HG02642 (cell line): ENCODE measurements around the gene SMOC2.

Source experiments
- ATAC-seq: cut with Tn5 transposase; IDR thresholded peaks from one replicate; pipeline ENCODE4 v1.9.1; 2021; ENCODE audit warnings: mild to moderate bottlenecking; ENCODE audit not compliant: unreplicated experiment, poor library complexity

Gene SMOC2

DNA sequence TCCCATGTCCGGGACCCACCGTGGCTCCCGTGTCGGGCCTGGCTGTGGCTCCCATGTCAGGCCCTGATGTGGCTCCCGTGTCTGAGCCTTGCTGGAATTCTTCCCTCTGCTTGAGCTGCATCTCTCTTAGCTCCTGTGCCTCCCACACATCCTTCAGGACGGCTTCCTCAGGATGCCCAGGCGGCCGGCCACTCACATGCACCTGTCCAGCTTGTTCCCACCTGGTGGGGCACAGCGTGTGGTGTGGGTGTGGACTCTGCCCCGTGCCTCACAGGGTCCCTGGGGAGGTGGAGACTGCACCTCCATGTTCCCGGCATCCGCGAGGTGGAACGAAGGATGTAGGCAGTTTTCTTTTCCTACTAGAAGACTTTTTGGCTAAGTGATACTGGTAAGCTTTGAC, 170.7 kb downstream of the SMOC2 start:
- no peak for ATAC-seq

DNA sequence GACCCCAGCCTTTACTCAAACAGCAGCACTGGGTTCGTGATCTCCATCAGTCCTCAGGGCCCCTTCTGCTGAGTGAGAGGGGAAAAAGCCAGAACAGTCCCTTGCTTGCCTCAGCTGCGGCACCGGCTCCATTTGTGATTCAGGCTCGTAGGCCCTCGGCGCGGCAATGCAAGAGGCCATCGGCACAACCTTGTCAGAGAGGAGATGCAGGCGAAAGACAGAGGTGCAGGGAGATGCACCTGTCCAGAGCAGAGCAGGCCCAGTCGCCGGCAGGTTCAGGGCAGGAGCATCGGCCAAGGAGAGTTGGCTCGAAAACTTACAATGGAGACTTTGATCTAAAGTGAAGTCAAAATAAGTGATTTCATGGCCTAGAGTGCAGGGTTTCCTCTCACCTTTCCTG, 171.6 kb downstream of the SMOC2 start:
- ATAC-seq: no peak

- ATAC-seq: no peak
Measured at GRCh38 chr6:168615837-168616236, 174.9 kb downstream of the SMOC2 start.

DNA sequence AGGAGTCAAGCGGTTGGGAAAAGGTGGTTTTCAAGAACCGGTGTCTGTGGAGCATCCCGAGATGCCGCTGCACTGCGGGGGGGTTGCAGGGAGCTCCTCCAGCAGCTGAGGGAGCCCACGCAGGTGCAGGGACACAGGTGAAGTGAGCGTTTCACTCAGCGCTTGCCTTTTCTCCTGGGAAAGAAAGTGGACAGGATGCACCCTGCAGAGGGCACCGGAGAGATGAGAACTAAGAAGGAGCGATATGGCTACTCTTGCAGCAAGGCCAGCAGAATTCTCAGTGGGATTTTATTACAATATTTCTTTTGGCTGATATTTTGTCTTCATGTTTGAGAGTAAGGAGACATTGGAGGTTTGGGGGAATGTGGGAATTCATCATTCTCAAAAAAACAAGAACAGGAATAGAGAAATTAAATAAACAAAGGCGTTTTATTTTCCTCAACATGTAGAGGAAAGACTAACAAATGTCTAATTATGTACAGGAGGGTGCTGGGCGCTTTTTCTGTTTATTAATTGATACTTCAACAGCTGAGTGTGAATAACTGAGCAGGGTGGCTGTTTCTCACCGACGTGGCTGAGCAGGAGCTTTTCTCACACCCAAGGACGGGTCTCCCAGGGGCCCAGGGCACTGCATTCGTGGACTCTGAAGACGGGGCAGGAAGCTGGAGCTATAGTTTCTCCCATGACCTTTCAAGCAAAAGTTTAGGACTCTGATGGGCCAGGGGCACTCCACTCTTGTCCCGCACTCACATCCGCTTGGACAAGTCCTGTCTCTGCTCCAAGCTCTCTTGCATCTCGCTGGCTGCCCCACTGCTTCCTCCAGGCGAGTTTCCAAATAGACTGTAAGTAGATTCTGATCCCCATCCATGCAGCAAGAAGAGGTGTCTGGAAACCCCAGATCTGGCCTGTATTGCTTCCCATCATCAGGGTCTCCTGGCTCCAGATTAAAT, 176.1 kb downstream of the SMOC2 start:
- ATAC-seq: no peak

DNA sequence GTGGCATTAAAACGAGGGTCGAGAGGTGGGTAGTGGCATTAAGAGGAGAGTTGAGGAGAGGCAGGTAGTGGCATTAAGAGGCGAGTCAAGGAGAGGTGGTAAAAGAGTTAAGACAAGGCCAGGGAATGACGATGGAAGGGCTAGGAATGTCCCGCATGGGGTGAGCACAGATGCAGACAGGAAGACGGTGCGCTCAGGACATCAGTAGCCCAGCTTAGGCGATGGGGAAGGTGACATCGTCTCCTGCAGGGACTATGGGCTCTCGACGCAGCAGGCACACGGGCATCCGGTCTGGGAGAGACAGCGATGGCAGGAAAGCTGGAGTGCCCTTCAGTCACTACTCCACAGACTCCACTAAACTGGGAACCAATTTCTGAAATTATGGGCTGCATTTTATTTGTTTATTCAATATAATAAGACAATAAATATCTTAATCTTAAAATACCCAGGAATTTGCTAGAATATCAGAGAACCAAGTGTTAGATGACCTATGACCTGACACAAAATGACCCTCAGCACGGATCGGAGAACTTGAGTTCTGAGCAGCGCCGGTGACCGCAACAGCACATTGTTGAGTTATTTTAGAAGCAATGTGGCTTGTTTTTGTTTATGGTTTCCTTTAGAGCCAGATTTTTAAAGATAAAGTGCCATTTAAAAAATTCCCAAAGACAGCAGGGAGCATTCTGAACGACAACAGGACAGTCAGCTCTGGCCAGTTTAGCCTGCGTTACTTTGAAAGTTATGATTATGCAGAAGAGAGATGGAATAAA, 177.7 kb downstream of the SMOC2 start:
- no peak for ATAC-seq

- no peak for ATAC-seq
Measured at GRCh38 chr6:168619560-168620314, 178.8 kb downstream of the SMOC2 start.

DNA sequence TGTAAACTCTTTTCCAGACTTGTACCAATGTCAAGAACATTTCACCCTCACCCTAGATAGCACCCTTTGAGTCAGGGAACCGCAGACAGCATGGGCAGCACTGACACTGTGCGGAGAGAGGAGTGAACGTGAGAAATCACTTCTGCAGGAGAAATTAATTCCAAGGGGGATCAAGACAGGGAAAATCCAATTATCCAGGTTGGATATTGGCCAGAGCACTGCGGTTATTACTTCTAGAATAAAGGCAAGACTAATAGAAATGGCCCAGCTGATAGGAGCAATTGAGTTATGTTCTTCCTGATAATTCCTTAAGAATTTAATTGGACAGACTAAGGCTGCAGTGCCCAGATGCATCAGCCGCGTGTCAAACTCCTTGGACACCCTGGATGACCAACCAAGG, 179.6 kb downstream of the SMOC2 start:
- ATAC-seq: no peak

DNA sequence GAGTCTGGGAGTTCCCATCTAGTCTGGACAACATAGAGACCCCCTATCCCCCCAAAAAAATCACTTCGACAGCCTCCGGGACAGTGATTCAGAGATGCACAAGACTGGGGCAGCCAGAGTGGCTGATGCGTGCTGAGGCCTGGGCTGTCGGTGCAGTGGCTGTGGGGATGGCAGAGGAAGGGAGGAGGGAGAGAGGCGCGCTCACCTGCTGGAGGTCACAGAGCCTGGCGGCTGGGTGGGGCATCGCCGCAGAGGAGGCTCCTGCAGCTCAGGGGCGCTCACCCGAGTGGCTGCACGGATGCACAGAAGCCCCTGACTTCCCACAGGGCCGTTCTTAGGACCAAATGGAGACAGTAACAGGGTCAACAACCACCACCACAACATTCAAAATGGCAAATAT, 182.8 kb downstream of the SMOC2 start:
- ATAC-seq: no peak

DNA sequence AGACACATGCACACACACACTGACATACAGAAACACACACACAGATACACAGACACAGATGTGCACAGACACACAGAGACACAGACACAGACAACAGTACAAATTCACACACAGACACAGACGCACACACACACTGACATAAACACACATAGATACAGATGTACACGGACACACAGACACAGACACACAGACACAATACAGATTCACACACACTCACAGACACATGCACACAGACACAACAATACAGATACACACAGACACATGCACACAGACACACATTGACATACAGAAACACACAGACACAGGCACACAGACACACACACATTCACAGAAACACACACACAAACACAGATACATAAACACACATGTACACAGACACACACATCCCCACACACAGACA, 183.6 kb downstream of the SMOC2 start:
- ATAC-seq: no peak

GRCh38 chr6:168624948-168625347, 184.0 kb downstream of the SMOC2 start:
- ATAC-seq: no peak

DNA sequence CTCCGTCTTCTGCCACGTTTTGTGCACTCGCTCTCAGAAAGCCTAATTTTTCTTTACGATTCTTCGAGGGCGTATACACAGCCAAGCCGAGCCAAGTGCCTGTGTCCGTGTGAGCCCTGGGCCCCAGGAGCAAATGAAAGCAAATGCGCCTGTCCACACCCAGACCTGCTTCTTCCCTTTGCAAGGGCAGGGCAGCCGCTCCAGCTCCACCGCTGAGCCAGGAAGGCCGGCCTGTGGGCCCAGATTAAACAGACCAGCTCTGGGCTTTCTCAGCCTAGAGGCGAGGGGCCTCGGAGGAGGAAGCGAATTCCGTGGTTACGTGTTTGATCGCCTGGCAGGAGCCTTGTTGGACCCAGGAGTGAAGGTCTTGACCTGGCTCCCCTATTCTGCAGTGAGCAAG, 184.6 kb downstream of the SMOC2 start:
- no peak for ATAC-seq

DNA sequence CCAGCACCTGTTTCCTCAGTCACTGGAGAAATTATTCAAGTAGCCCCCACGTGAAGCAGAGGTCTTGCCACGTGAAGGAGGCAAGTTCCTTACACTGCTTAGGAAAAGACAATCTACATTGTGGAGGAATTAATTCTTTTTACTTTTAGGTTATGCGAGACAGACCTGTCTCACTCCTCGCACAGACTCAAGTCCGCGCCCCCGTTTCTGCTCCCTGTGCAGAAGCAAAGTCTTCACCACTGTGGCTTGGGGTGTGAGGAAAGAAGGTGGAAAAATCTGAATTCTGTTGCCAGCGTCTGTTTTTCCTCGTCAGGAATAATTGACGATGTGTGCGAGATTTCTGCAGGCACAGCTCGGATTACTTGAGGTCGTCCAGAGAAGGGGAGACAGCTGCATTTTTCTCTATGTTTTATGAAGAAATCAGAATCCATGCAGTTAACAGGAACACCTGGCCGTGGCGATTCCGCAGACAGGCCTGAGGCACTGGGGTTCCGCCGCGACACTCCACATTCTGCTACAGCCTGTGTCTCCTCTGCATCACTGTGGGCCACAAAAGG, 185.1 kb downstream of the SMOC2 start:
- ATAC-seq: no peak

DNA sequence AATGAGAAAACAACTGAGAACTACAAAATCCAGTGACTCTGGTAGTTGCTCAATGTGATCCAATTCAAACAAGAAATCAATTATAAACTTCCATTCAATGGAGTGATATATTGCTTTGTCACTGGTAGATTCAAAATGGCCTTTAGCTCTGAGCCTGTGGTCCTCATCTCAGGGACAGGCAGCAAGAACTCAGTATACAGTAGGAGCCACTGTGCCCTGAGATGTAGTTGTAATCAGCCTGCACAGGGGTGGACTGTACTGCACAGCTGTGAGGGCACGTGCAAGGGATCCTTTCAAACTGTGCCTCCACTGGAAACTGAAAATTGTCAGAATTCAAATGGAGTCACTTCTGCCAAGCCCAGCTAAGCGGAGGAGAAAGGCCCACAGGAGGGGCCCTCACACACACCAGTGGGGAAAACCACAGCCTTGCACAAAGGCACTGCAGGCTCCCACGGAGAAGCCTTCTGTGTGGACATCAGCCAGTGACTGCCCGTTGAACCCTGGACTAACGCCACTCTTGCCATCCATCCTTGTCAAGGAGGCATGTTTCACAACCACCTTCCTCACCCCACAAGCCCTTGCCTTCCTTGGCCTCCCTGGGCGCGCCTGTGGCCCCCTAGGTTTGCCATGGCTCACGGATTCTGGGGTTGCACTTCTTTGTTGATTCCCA, 186.7 kb downstream of the SMOC2 start:
- no peak for ATAC-seq

GRCh38 chr6:168628176-168628553, 187.2 kb downstream of the SMOC2 start:
- no peak for ATAC-seq

GRCh38 chr6:168628732-168629245, 187.8 kb downstream of the SMOC2 start:
- ATAC-seq: no peak

GRCh38 chr6:168631564-168631963, 190.6 kb downstream of the SMOC2 start:
- no peak for ATAC-seq

GRCh38 chr6:168632694-168633093, 191.7 kb downstream of the SMOC2 start:
- ATAC-seq: no peak

DNA sequence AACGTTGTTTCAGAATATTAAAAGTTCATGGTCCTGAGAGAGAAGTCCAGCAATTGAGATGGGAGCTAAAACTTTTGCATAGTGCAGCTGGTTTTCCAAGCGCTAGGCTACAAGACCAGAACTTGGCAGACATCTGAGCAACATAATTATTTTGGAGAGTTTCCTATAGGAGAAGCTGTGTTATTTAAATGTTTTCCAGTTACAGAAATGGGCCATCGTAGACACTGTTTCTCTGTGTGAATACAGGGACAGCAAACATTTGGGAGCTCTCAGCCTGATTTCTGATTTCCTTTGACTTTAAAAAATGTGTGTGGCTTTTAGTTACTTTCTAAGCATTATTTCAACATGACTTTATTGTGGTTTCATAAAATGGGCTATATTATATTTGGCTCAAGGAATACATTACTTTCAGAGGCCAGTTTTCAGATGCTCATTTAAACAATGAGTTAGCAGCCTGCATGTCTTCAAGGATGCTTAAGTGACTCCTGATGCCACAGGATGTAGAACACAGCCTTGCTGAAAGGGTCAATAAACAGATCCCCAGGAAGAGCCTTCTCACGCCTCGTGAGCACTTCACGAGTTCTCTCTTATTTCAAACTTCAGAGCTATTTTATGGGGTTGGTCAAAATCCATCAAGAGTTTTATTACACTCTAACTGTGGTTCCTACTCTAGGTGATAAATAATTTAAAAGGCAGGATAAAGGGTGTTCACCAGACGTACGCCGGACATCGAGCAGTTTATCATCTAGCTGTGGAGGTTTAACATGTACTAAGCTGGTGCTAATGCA, 193.8 kb downstream of the SMOC2 start:
- no peak for ATAC-seq
